Stimulated activated CD4-positive, alpha-beta T cell treated with anti-CD3 and anti-CD28 coated beads, Interleukin-15, amount 100 ng/mL, for 24 hours (primary cell): Measurements from ENCODE around the gene CASZ1.

Experiments used
- DNase-seq: peaks from one replicate; pipeline ENCODE4 v3.0.0-alpha.2; 2020

CASZ1 gene

DNA sequence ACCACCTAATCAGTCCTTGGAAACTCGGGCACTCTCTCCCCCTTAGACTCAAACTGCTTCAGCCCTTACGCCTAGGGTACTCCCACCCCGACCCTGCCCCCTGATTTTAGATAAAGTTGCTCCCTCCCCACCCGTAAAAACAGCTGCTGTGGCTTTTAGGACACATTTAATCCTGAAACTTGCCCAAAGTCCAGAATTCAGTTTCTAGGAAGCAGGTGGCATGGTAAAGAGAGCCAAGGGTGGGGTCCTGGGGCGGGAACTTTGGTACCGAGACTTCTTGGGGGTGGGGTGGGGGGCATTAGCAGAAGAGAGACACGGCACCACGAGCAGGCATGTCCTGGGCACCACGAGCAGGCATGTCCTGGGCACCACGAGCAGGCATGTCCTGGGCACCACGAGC lies 52.4 kb downstream of the CASZ1 start:
- DNase-seq, result no peak

GRCh38 chr1:10741696-10742095 lies 54.8 kb downstream of the CASZ1 start:
- DNase-seq, result no peak

DNA sequence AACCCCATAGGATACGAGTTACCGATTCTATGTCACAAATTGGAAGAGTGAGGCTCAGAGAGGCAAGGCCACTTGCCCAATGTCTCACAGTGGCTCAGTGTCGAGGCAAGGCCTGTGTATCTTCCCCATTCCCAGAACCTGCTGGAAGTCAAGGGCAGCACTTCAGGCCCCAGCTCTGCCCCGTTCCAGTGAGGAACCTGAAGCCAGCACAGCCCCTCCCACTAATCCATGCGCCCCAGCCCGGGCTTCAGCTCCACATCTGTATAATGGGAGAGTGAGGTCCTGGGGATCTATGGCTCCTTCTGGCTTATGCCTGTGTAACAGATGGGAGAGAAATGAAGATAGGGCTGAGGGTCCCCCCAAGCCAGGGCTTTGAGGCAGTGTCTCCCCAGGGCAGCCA lies 56.3 kb downstream of the CASZ1 start:
- no peak for DNase-seq

GRCh38 chr1:10739589-10739988 lies 56.9 kb downstream of the CASZ1 start:
- no peak for DNase-seq

DNA sequence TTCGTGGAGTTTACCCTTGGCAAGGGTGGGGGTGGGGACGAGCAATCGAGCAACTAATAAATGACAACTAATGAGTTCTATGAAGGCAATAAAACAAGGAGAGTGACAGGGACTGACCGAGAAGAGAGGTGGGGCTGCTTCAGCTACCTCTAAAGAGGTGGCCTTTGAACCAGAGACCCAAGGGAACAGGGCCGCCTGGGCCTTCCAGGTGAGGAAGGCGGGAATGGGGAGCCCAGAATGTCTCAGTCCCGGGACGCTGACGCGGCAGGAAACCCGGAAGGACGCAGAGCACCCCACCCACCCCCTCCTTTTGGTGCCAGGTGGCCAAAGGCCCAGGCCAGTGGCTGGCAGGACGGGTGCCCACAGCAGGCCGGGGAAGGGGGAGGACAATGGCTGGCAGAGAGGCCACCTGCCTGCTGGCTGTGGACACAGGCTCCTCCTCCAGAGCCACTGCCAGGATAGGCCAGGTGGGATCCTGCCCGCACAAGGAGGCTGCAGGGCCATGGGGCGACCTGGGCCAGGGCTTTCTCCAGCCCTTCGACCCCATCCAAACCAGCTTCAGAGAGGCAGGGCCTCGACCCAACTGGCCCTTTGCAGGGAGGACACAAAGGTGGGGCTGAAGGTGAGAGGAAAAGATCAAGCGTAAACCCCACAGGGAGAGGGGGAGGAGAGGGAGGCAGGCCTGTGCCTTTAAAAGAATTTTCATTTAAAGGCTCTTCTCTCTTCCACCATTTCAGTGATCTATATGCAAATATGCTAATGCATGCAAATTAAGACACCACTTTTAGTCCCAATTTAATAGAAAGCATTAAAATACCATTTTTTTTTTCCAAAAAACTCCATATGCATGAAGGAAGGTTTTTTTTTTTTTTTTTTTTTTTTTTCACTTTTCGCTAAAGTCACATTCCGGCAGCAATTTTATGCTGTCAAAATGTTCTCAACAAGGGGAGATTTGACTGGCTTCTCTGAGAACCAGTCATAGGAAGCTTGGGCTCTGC lies 58.1 kb downstream of the CASZ1 start:
- DNase-seq, result no peak

DNA sequence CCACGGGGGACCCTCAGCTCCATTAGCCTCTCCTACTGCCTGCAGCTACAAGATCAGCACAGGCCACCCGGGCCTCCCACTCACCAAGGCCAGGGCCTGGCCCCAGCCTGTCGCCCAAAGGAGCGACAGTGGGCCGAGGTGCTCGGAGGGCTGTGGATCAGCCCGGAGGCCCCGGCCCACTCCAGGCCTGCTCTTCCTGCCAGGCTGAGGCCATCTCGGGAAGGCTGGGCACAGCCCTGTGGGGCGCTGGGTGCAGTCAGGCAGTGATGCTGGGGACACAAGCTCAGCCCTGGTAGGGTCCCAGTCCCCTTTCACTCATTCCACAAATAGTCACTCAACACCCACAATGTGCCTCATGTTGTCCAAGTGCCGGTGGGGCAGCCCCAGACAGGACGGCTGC lies 58.8 kb downstream of the CASZ1 start:
- DNase-seq, result no peak

DNA sequence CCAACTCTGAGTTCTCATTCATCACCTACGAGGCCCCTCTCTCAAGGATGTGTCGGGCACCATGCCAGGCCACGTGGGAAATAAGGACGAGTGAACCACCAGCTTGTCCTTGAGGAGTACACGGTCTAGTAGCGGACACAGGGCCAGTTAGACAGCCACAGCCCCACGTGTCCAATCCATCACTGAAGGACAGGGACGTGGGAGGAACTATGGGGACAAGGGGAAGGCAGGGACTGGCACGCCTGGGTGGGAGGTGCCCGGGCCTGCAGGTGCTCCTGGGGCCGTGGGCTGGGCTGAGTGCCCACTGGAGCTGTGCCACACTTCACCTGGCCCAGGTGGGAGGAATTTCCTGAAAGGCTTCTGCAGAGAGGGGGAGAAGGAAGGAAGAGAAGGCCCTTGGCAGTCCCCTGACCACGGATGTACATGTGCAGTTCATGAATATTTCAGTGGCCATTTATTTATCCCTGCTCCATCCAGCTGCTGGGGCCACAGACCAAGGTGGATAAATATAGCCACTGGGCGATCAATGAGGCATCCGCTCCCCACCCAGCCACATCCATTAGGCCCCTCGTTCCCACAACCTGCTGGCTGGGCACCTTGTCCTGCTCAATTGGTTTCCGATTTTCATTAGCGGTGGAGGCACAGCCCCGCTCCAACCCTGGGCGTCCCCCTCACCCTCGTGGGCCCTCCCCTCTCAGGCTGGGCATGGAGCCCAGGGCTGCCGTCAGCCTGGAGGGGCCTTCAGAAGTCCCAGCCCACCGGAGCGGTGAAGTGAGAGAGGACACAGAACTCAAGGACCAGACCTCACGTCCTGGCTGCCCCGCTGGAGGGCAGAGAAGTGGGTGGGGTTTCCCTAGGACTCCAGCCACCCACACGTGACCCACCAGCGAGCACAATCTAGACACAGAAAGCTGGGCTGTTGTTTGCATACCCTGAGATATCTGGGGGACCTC lies 59.5 kb downstream of the CASZ1 start:
- no peak for DNase-seq

GRCh38 chr1:10735563-10736305 lies 60.7 kb downstream of the CASZ1 start:
- DNase-seq, result no peak

- DNase-seq, result no peak
These were observed 61.4 kb downstream of the CASZ1 start for GRCh38 chr1:10734962-10735544.

DNA sequence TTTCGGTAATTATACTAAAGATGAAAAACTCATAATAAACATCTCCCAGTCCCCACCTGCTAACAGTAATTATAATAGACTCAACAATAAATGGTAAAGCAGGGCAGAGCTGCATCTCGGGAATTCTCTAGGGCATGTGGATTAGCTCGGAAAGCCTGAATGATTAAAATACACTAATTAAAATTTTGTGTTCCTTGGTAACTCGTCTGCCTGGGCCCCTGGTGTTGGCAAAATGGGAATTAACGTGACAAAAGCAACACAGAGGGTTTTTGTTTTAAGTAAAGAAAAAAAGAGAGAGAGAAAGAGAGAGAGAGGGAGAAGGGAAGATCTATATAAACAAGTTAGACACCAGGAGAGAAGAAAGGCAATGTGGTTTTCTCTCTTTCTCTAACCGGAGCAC lies 62.1 kb downstream of the CASZ1 start:
- no peak for DNase-seq

DNA sequence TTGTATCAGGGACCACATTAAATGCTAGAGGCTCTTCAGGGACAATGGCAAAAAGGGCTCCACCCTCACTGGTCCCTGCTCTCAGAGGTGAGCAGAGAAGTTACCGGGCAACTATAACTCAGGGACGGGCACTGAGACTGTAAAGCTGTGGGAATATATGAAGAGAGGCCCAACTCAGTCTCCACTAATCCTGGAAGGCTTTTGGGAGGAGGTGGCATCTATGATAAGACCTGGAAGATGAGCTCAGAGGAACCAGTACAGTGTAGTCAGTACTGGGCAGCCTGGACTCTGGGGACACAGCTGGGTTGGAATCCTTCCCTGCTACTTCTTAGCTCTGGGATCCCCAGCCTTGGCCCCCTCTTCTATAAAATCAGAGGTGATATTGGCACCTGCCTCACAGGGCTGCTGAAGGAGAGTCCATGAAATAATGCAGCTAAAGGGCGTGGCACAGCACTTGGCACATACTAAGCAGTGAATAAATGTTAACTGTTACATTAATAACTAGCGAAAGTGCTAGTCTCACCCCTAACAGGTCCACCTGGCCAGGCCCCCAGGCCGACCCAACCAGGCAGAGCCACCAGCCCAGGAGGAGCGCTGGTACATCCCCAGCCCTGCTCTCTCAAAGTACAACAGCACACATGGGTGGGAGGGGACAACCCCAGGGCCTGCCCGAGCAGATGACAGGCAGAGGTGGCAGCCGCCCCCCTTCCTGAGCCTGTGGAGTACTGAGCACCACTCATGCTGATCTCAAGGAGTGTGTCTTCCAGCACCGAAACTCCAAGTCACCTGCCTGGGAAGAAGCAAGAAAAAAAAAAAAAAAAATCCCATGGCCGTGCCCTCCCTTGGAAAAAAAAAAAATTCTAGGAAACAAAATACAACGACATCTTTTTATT lies 62.7 kb downstream of the CASZ1 start:
- DNase-seq, result peak; percentile 64

GRCh38 chr1:10730985-10731384 lies 65.5 kb downstream of the CASZ1 start:
- DNase-seq, result no peak

DNA sequence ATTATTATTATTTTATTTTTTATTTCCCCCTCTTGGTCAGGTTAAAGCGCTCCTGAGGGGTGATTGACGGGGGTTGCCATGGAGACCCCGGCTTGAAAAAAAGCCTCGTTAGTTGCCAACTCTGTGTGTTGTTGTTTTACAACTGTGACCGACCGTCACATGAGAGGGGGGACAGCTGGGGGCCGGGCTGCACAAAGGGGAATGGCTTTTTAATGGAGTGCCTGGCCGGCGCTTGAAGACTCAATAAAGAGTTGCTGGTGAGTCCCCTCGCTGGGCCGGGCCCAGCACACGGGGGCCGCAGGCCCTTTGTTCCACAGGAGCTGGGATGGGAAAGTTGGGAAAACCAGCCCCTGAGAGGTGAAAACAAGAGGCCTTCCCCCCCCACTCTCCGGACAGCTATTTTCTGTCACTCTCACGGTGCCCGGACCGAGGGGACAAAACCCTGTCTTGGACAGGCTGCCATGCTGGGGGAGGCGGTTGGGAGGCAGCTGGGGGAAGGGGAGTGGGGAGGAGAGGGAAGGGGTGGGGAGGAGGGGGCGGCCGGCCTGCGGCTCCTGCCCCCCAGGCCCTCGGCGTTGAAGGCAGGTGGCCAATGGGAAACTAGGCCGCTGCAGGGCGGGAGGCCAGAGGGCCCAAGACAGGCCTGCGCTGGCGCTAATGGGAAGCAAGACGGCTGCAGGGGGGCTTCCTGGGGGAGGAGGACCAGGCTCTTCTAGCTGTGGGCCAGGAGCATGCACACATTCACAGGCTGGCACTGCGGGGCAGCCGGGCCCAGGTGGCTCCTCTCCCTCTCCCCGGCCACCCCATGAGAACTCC lies 67.6 kb downstream of the CASZ1 start:
- DNase-seq, result no peak

- DNase-seq, result no peak
These were observed 68.7 kb downstream of the CASZ1 start for GRCh38 chr1:10727751-10728232.

DNA sequence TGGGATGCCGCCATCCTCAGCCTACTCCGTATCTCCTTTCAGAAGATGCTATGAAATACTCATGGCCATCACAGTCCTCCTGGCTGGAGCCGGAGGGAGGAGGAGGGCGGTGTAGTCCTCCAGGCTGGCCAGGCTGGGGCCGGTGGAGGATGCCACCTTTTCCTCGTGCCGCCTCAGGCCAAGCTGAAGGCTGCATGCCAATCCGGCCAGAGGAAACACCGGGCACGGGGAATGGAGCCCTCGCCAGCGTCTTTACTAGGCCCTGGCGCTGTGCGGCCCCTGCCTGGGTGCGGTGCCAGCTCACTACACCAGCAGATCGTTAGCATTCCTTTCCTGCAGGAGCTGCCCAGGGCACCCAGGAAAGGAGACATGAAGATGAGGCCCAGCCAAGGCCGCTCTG lies 70.1 kb downstream of the CASZ1 start:
- no peak for DNase-seq

DNA sequence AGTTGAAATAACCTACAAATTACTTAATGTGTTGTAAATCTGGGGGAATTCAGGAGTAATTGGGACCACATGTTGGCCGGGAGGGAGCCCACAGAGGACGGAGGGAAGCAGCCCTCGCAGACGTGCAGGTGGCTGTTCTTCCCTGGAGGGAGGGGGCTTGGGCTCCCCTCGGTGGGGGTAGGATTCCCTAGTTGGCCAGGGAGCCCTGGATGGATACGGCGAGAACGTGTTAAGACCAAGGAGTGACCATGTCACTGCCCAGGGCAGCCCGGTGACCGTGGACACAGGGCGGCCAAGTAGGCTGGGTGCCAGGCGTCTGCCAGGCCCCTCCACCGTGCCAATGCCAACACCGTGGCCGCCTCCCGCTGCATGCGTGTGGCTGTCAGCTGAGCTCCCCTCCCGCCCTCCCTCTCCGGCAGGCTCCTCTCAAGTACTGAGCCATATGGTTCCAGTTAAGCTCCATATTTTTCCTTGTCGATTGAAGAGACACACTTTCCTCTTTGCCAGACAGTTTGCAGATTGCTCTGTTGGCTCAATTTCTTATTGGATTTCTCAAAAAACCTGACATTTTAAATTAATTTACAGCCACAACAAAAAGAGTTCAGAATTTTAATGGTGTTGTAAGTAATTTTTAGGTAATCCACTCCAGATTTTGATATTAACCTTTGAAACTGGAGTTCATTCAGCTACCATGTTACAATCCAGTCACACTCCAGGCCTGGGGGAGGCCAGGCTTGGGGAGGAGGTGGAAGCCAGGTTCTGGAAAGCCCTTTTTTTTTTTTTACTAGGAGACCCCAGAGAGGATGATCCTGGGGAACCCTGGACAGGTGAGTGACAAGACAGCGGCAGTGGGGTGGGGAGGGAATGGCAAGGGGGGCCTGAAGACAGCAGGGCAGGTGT lies 71.2 kb downstream of the CASZ1 start:
- no peak for DNase-seq

DNA sequence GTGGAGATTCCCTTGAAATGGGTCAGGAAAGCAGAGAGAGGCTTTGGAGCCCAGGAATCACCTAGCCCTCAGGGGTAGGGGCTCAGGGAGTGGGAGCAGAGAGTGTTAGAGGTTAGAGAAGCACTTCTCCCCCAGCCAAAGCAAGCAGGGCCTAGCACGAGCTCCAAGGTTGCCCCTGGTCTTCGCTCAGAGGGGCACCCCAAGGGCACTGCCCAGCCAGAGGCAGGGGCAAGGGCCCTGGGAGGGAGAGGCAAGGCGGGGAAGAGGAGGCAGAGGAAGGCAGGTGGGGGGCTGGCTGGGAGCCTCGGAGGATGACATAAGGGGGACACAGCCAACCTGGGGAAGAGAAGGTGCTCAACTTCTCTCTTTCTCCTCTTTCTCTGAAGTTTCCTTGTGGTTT lies 71.9 kb downstream of the CASZ1 start:
- no peak for DNase-seq

DNA sequence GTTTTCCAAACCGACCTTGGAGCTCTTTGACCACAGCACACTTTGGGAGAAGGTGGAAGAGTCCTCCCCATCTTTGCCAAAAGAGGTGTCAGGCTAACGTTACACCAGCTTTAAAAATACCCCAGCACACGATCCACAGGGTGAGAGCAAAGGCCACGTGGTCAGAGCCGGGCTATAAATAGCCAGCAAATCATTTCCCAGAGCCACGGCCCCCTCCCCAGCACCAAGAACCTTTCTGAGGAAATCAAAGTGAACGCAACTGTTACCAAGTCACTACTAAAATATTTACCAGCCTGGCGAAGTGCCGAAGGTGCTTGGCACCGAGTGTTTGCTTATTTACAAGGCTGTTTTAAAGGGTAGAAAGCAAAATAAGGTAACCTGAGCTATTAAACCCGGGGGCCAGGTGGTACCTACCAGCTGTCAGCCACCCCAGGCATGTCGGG lies 72.4 kb downstream of the CASZ1 start:
- DNase-seq, result no peak

DNA sequence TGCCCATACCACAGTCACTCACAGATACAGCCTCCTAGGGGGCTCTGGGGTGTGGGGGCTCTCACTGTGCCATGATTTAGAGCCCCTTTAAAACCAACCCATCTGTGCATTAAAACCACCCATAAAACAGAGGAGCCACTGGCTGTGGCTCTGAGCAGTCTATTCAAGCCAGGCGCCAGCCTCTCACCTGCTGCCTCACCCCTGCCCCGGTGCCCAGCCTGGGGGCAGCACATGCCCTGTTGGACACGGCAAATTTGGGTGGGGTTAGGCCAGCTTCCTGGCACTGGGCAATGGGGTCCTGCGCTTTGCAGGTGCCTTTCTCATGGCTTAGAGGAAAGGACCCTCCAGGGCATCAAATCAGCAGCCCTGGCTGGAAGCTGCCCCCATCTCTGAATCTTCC lies 73.1 kb downstream of the CASZ1 start:
- DNase-seq, result no peak
